ENCODE data around the gene ANXA2. TPM values are rescaled to one million over a fixed set of nuclear protein-coding genes. Genes with fewer than 3 reads are reported as not detected.
A peak's percentile ranks its signal among the peaks of the same experiment; 100 is the strongest.

The ANXA2 gene
- total RNA-seq, 2 experiments from 2014 or later, result 382 to 422 TPM

- Mint-ChIP-seq H3K36me3 (no peaks in the 10 kb centered on the region), H3K4me3 (no peak overlapping the region), H3K27me3 (peaks cover 76% of the 10 kb centered on the region), H3K4me1 (peaks cover 7% of the 10 kb centered on the region), H3K9me3 (ENCODE audit: low read depth) (no peaks in the 10 kb centered on the region), H3K27ac (no peak overlapping the region)
- peak; percentile 52 for DNase-seq
- CTCF ChIA-PET, result interaction anchor here (0.6 to 4.7 kb wide), 40 partner anchors 8 to 636 kb away, joined by 3 to 41 read pairs (median 4); no protein-coding TSS in a partner anchor
- ATAC-seq, result no peak
These were observed 70.7 kb downstream of the ANXA2 start for GRCh38 chr15:60326824-60327654.

GRCh38 chr15:60326343-60326742 lies 71.4 kb downstream of the ANXA2 start:
- Mint-ChIP-seq H3K36me3 (no peaks in the 10 kb centered on the region), H3K4me1 (peaks cover 7% of the 10 kb centered on the region), H3K9me3 (ENCODE audit: low read depth) (no peaks in the 10 kb centered on the region), H3K4me3 (no peak overlapping the region), H3K27ac (no peak overlapping the region), H3K27me3 (peaks cover 71% of the 10 kb centered on the region)
- ATAC-seq (no peak), DNase-seq (no peak)
- CTCF ChIA-PET, result interaction anchor here (0.6 to 4.7 kb wide), 38 partner anchors 8 to 635 kb away, joined by 3 to 41 read pairs (median 4); no protein-coding TSS in a partner anchor

GRCh38 chr15:60325905-60326304 lies 71.9 kb downstream of the ANXA2 start:
- H3K36me3 Mint-ChIP-seq, result no peaks in the 10 kb centered on the region
- H3K4me1 Mint-ChIP-seq, result peaks cover 7% of the 10 kb centered on the region
- H3K4me3 Mint-ChIP-seq, result no peak overlapping the region
- peaks cover 69% of the 10 kb centered on the region for H3K27me3 Mint-ChIP-seq
- no peaks in the 10 kb centered on the region for H3K9me3 Mint-ChIP-seq (ENCODE audit: low read depth)
- ATAC-seq (no peak), DNase-seq (no peak)
- H3K27ac Mint-ChIP-seq, result no peak overlapping the region
- CTCF ChIA-PET, result interaction anchor here (0.9 to 4.7 kb wide), 20 partner anchors 9 to 635 kb away, joined by 3 to 41 read pairs (median 6); no protein-coding TSS in a partner anchor

GRCh38 chr15:60324706-60325438 lies 72.9 kb downstream of the ANXA2 start:
- CTCF ChIA-PET, result interaction anchor here (1.0 to 4.7 kb wide), 7 partner anchors 12 to 634 kb away, joined by 3 to 41 read pairs (median 6); no protein-coding TSS in a partner anchor
- H3K4me3 Mint-ChIP-seq, result no peak overlapping the region
- H3K27me3 Mint-ChIP-seq, result peaks cover 63% of the 10 kb centered on the region
- H3K9me3 Mint-ChIP-seq (ENCODE audit: low read depth), result no peaks in the 10 kb centered on the region
- no peaks in the 10 kb centered on the region for H3K36me3 Mint-ChIP-seq
- no peak for DNase-seq
- peaks cover 7% of the 10 kb centered on the region for H3K4me1 Mint-ChIP-seq
- no peak for ATAC-seq
- no peak overlapping the region for H3K27ac Mint-ChIP-seq

- CTCF ChIA-PET, result interaction anchor here (1.3 to 2.4 kb wide), 3 partner anchors 10 to 598 kb away, joined by 3 to 8 read pairs (median 7); no protein-coding TSS in a partner anchor
- DNase-seq (no peak), ATAC-seq (no peak)
- no peaks in the 10 kb centered on the region for H3K9me3 Mint-ChIP-seq (ENCODE audit: low read depth)
- H3K4me1 Mint-ChIP-seq, result peaks cover 6% of the 10 kb centered on the region
- peaks cover 54% of the 10 kb centered on the region for H3K27me3 Mint-ChIP-seq
- no peak overlapping the region for H3K4me3 Mint-ChIP-seq
- no peak overlapping the region for H3K27ac Mint-ChIP-seq
- no peaks in the 10 kb centered on the region for H3K36me3 Mint-ChIP-seq
These were observed 74.5 kb downstream of the ANXA2 start for GRCh38 chr15:60323322-60323721.

- no peak for DNase-seq
- H3K27me3 Mint-ChIP-seq, result peaks cover 30% of the 10 kb centered on the region
- CTCF ChIA-PET, result interaction anchor here (0.6 to 1.7 kb wide), 4 partner anchors 28 to 792 kb away, joined by 3 to 5 read pairs (median 3); no protein-coding TSS in a partner anchor
- ATAC-seq, result no peak
- no peaks in the 10 kb centered on the region for H3K36me3 Mint-ChIP-seq
- H3K9me3 Mint-ChIP-seq (ENCODE audit: low read depth), result peaks cover 2% of the 10 kb centered on the region
- no peaks in the 10 kb centered on the region for H3K4me1 Mint-ChIP-seq
- no peak overlapping the region for H3K27ac Mint-ChIP-seq
- no peak overlapping the region for H3K4me3 Mint-ChIP-seq
These were observed 77.4 kb downstream of the ANXA2 start for GRCh38 chr15:60320365-60320764.

- Mint-ChIP-seq H3K27me3 (peaks cover 12% of the 10 kb centered on the region), H3K4me3 (no peak overlapping the region), H3K4me1 (no peaks in the 10 kb centered on the region), H3K27ac (no peak overlapping the region), H3K9me3 (ENCODE audit: low read depth) (peaks cover 2% of the 10 kb centered on the region), H3K36me3 (no peaks in the 10 kb centered on the region)
- CTCF ChIA-PET, result interaction anchor here (1.3 kb wide), 1 partner anchor 13 kb away, joined by 3 read pairs; no protein-coding TSS in a partner anchor
- DNase-seq, result no peak
- ATAC-seq, result no peak
These were observed 79.4 kb downstream of the ANXA2 start for GRCh38 chr15:60318216-60318867.

GRCh38 chr15:60316961-60317360 lies 80.8 kb downstream of the ANXA2 start:
- Mint-ChIP-seq H3K27me3 (peaks cover 10% of the 10 kb centered on the region), H3K36me3 (no peaks in the 10 kb centered on the region)
- CTCF ChIA-PET, result interaction anchor here (0.9 kb wide), 1 partner anchor 9 kb away, joined by 3 read pairs; no protein-coding TSS in a partner anchor

GRCh38 chr15:60315878-60316277 lies 81.9 kb downstream of the ANXA2 start:
- H3K27me3 Mint-ChIP-seq, result peaks cover 11% of the 10 kb centered on the region
- ATAC-seq, result no peak
- H3K27ac Mint-ChIP-seq, result no peak overlapping the region
- H3K36me3 Mint-ChIP-seq, result no peaks in the 10 kb centered on the region
- no peaks in the 10 kb centered on the region for H3K4me1 Mint-ChIP-seq
- H3K9me3 Mint-ChIP-seq (ENCODE audit: low read depth), result peaks cover 2% of the 10 kb centered on the region
- DNase-seq, result no peak
- no peak overlapping the region for H3K4me3 Mint-ChIP-seq
- CTCF ChIA-PET, result no interaction called here

More at GRCh38 chr15:60316961-60317360, 80.8 kb downstream of the ANXA2 start:
- no peaks in the 10 kb centered on the region for H3K4me1 Mint-ChIP-seq
- no peak overlapping the region for H3K4me3 Mint-ChIP-seq
- H3K27ac Mint-ChIP-seq, result no peak overlapping the region
- H3K9me3 Mint-ChIP-seq (ENCODE audit: low read depth), result peaks cover 2% of the 10 kb centered on the region
- no peak for ATAC-seq
- DNase-seq, result no peak

GRCh38 chr15:60313906-60314305 lies 83.9 kb downstream of the ANXA2 start:
- CTCF ChIA-PET, result interaction anchor here (1.9 kb wide), 1 partner anchor 8 kb away, joined by 7 read pairs; no protein-coding TSS in a partner anchor

GRCh38 chr15:60307034-60307433 lies 90.8 kb downstream of the ANXA2 start:
- peaks cover 31% of the 10 kb centered on the region for H3K27me3 Mint-ChIP-seq
- H3K4me3 Mint-ChIP-seq, result no peak overlapping the region
- DNase-seq (no peak), ATAC-seq (no peak)
- H3K36me3 Mint-ChIP-seq, result no peaks in the 10 kb centered on the region
- no peaks in the 10 kb centered on the region for H3K9me3 Mint-ChIP-seq (ENCODE audit: low read depth)
- no peak overlapping the region for H3K27ac Mint-ChIP-seq
- CTCF ChIA-PET, result no interaction called here
- H3K4me1 Mint-ChIP-seq, result no peaks in the 10 kb centered on the region

More at GRCh38 chr15:60313906-60314305, 83.9 kb downstream of the ANXA2 start:
- Mint-ChIP-seq H3K27ac (no peak overlapping the region), H3K9me3 (ENCODE audit: low read depth) (peaks cover 2% of the 10 kb centered on the region), H3K36me3 (no peaks in the 10 kb centered on the region), H3K4me3 (no peak overlapping the region), H3K4me1 (no peaks in the 10 kb centered on the region), H3K27me3 (peaks cover 16% of the 10 kb centered on the region)
- no peak for DNase-seq
- ATAC-seq, result no peak

GRCh38 chr15:60301024-60301423 lies 96.8 kb downstream of the ANXA2 start:
- Mint-ChIP-seq H3K4me1 (no peaks in the 10 kb centered on the region), H3K4me3 (no peak overlapping the region), H3K36me3 (no peaks in the 10 kb centered on the region), H3K27ac (no peak overlapping the region), H3K9me3 (ENCODE audit: low read depth) (no peaks in the 10 kb centered on the region), H3K27me3 (peaks cover 8% of the 10 kb centered on the region)
- ATAC-seq (no peak), DNase-seq (no peak)
- CTCF ChIA-PET, result no interaction called here
